SK-N-MC (cell line): Measurements from ENCODE around the gene KIAA2012.

Experiments
- EZH2 ChIP-seq: fragments of 200-600 bp; sonication (generic); IDR thresholded peaks from one replicate; pipeline ENCODE4 v1.6.1; 2017; ENCODE audit warnings: antibody characterized with exemption
- POLR2AphosphoS5 ChIP-seq: IDR thresholded peaks from 2 replicates; pipeline ENCODE4 v1.6.1; 2012; ENCODE audit warnings: mild to moderate bottlenecking, low read depth, low read length, borderline replicate concordance

DNA sequence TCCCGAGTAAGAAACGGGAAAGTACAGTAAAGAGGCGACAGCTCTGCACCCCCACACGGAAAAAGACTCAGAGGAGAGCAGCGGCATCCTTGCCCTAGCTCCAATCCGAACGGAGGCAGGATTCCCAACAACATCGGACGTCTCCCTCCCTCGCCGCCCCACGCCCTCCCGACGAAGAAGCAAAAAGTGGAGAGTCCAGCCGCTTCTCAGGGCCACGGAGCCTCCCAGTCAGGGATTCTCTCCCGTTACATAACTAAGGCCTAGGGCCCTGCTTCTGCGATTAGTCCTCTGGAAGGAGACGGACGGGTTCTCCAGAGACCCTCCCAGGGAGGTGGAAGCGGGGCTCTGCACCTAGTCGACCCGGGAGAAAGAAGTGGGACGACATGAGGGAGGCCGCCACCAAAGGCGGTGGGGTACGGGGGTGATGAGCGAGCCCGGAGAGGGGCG, 164.8 kb downstream of the KIAA2012 start:
- TF ChIP-seq EZH2, result no peak
- TF ChIP-seq POLR2AphosphoS5, result no peak
